Cardiac muscle cell (in vitro differentiated cells and primary cell): ENCODE results near the gene PRKAG2. TPM values are rescaled to one million over a fixed set of nuclear protein-coding genes. Genes with fewer than 3 reads are reported as not detected.
A peak's percentile ranks its signal among the peaks of the same experiment; 100 is the strongest.

Source experiments
- DNase-seq, 2 donors: peaks; one replicate each; pipeline versions ENCODE4 v3.0.0 to v3.0.0-alpha.2; 2010 to 2017; ENCODE audit warnings: low read depth in 1 of 2, low spot score in 1 of 2
- H3K27ac ChIP-seq: fragments of 200-600 bp; sonication (generic); 2 replicates; pipeline ENCODE4 v1.5.1; 2016
- H3K27me3 ChIP-seq: fragments of 200-600 bp; sonication (generic); 2 replicates; pipeline ENCODE4 v1.6.0; 2016; ENCODE audit warnings: control low read depth
- H3K36me3 ChIP-seq: fragments of 200-600 bp; sonication (generic); 2 replicates; pipeline ENCODE4 v1.5.1; 2016; ENCODE audit warnings: control low read depth
- H3K4me1 ChIP-seq: fragments of 200-600 bp; sonication (generic); 2 replicates; pipeline ENCODE4 v1.8.1; 2017; ENCODE audit warnings: low read depth, mild to moderate bottlenecking, mixed run types
- H3K4me3 ChIP-seq: fragments of 200-600 bp; sonication (generic); 2 replicates; pipeline ENCODE4 v1.5.1; 2016; ENCODE audit warnings: mild to moderate bottlenecking
- H3K9me3 ChIP-seq: fragments of 200-600 bp; sonication (generic); 2 replicates; pipeline ENCODE4 v1.5.1; 2017; ENCODE audit warnings: low read depth, mild to moderate bottlenecking, control low read depth
- CTCF ChIP-seq: IDR thresholded peaks from 2 replicates; pipeline ENCODE4 v1.5.1; 2012; ENCODE audit warnings: low read depth, mild to moderate bottlenecking, low read length
- polyA plus RNA-seq: library from polyadenylated mRNA; unstranded; fragments of >200 nt; fragmentation: Nextera tagmentation; extraction: Ambion mirVana; gene quantifications from 2 replicates; pipeline ENCODE4 v1.2.1, GENCODE V29; 2016
- total RNA-seq: library from RNA; depleted of rRNA; stranded (reverse); fragments of >200 nt; gene quantifications from 2 replicates; pipeline ENCODE4 v1.2.3, GENCODE V29; 2016

PRKAG2 gene
- total and polyA plus RNA-seq, 2 experiments from 2014 or later = 43.4 to 85.3 TPM

GRCh38 chr7:151904270-151904669, 27.4 kb upstream of the PRKAG2 start:
- TF ChIP-seq CTCF = no peak
- no peak overlapping the region for H3K27ac ChIP-seq
- no peaks in the 10 kb centered on the region for H3K27me3 ChIP-seq
- H3K36me3 ChIP-seq = no peaks in the 10 kb centered on the region
- H3K9me3 ChIP-seq = no peaks in the 10 kb centered on the region
- no peak for DNase-seq
- H3K4me1 ChIP-seq = no peaks in the 10 kb centered on the region
- no peak overlapping the region for H3K4me3 ChIP-seq

DNA sequence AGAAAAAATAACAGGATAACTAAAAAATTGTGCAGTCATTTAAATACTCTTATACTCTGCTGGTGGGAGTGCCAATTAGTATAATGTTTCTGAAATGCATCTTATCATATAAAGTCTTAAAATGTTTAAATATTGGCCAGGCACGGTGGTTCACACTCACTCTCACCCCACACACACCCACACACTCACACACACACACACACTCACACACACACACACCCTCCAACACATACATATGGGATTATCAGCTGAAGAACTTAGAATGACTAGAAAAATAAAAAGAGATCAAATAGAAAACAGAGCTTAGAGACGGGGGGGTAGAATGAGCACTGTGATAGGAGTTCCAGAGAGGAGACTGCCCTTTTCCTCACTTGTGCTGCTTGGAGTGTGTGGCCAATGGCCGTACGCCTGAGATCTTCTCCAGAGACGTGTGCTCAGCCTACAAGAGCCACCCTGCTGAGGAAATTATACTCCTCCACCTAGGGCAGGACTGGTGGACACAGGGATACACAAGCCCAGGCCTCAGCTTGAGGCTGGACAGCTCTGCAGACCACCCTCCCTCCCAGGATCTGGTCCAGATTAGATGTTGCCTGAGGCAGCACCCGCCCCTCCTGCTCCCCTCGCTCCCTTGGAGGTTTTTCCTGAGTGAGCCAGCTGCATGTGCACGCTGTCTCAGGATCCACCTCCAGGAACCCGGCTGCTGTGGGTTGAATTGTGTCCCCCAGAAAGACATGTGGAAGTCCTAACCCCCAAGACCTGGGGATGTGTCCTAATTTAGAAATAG, 26.5 kb upstream of the PRKAG2 start:
- H3K4me3 ChIP-seq = no peak overlapping the region
- no peaks in the 10 kb centered on the region for H3K36me3 ChIP-seq
- no peak overlapping the region for H3K27ac ChIP-seq
- no peaks in the 10 kb centered on the region for H3K9me3 ChIP-seq
- H3K4me1 ChIP-seq = no peaks in the 10 kb centered on the region
- DNase-seq = no peak
- TF ChIP-seq CTCF = no peak
- H3K27me3 ChIP-seq = no peaks in the 10 kb centered on the region

- Histone ChIP-seq H3K9me3 (no peaks in the 10 kb centered on the region), H3K4me1 (no peaks in the 10 kb centered on the region), H3K36me3 (no peaks in the 10 kb centered on the region), H3K27ac (no peak overlapping the region), H3K27me3 (no peaks in the 10 kb centered on the region), H3K4me3 (no peak overlapping the region)
- DNase-seq = no peak
- no peak for TF ChIP-seq CTCF
Observed at GRCh38 chr7:151902311-151902710, 25.4 kb upstream of the PRKAG2 start.

GRCh38 chr7:151901828-151902227, 24.9 kb upstream of the PRKAG2 start:
- no peaks in the 10 kb centered on the region for H3K27me3 ChIP-seq
- no peaks in the 10 kb centered on the region for H3K36me3 ChIP-seq
- H3K27ac ChIP-seq = no peak overlapping the region
- no peak overlapping the region for H3K4me3 ChIP-seq
- no peaks in the 10 kb centered on the region for H3K9me3 ChIP-seq
- no peak for TF ChIP-seq CTCF
- no peaks in the 10 kb centered on the region for H3K4me1 ChIP-seq
- DNase-seq = no peak

- Histone ChIP-seq H3K4me3 (no peak overlapping the region), H3K27me3 (no peaks in the 10 kb centered on the region), H3K36me3 (no peaks in the 10 kb centered on the region), H3K4me1 (no peaks in the 10 kb centered on the region), H3K9me3 (no peaks in the 10 kb centered on the region), H3K27ac (no peak overlapping the region)
- peak in 1 of 2 donors; percentile 10 for DNase-seq
- no peak for TF ChIP-seq CTCF
Observed at GRCh38 chr7:151900986-151901621, 24.2 kb upstream of the PRKAG2 start.
